ENCODE data around the gene SMARCA2.

The SMARCA2 gene

DNA sequence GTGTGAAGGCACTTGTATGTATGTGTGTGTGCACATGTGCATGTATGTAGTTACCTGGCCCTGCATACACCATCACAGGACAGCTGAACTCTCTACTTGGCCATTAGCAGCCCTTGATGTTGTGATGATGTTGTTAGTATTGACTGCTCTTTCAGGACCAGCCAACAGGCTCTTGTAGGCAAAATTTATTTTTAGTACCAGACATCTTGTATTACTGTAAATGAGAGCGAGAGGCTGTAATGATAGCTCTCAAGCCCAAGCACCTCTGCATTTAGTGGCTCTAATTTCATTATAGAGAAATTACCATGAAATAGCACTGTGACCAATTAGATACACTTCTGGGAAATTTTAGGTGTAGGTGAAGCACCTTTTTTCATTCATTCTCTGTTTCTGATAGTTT, 158.0 kb downstream of the SMARCA2 start:
- no peak overlapping the region for H3K4me3 ChIP-seq (ENCODE audit: low read depth, low read length)

DNA sequence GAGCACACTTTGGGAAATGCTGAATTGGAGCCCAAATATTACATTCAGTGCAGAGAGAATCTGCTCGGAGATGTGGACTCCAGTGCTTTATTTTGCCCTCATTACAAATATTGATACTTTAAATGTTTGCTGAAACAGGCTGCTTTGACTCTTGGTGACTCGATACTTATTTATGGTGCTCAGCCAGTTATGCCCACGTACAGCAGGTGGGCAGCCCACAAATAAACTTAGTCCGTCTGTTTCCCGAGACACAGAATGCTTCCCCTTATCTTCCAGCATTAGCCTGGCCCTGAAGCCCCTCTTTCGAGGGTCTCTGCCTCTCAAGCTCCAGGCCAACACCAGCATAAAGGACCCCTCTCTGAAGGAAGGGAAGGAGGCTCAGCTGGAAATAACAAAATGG, 158.7 kb downstream of the SMARCA2 start:
- TF ChIP-seq, protein P1, sequence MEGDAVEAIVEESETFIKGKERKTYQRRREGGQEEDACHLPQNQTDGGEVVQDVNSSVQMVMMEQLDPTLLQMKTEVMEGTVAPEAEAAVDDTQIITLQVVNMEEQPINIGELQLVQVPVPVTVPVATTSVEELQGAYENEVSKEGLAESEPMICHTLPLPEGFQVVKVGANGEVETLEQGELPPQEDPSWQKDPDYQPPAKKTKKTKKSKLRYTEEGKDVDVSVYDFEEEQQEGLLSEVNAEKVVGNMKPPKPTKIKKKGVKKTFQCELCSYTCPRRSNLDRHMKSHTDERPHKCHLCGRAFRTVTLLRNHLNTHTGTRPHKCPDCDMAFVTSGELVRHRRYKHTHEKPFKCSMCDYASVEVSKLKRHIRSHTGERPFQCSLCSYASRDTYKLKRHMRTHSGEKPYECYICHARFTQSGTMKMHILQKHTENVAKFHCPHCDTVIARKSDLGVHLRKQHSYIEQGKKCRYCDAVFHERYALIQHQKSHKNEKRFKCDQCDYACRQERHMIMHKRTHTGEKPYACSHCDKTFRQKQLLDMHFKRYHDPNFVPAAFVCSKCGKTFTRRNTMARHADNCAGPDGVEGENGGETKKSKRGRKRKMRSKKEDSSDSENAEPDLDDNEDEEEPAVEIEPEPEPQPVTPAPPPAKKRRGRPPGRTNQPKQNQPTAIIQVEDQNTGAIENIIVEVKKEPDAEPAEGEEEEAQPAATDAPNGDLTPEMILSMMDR (IDR thresholded peaks at IDR 0.05; ENCODE audit: low read depth, low read length) = no peak
- H3K4me3 ChIP-seq (ENCODE audit: low read depth, low read length) = no peak overlapping the region

More for the DNA sequence above, 158.0 kb downstream of the SMARCA2 start:
- TF ChIP-seq, protein P1 (IDR thresholded peaks at IDR 0.05; ENCODE audit: low read depth, low read length) = no peak

DNA sequence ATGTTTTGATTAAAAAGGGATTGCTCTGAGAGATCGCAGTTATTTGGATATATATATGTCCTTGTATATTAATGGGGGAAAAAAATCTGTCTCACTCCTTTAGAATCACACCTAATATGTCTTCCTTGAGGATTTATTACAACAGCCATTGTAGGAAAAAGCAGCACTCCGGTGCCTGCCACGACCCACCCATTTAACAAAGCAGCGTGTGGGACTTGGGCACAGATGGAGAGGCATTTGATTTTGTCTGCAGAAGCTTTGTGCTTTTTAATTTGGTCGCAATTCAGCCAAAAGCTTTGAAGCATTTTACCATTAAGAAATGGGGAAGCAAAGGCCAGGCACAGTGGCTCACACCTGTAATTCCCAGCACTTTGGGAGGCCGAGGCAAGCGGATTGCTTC, 159.2 kb downstream of the SMARCA2 start:
- TF ChIP-seq, protein P1 (IDR thresholded peaks at IDR 0.05; ENCODE audit: low read depth, low read length) = no peak
- H3K4me3 ChIP-seq (ENCODE audit: low read depth, low read length) = no peak overlapping the region

DNA sequence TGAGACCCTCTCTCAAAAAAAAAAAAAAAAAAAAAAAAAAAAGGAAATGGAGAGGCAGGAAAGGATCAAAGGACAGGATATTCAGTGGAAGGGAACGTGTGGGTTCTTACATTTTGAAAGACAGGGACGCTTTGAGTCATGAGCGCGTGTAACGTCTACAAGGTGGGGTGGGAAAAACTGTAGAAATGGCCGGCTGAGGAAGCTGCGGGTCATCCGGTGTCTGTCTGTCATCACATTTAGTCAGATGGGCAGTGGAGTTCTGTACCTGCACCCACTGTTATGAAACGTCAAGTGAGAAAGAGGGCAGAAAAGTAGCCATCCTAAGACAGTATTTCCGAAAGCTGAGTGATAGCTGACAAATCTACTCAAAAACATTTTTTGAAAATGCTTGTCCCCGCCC, 159.8 kb downstream of the SMARCA2 start:
- TF ChIP-seq, protein P1 (IDR thresholded peaks at IDR 0.05; ENCODE audit: low read depth, low read length) = no peak

DNA sequence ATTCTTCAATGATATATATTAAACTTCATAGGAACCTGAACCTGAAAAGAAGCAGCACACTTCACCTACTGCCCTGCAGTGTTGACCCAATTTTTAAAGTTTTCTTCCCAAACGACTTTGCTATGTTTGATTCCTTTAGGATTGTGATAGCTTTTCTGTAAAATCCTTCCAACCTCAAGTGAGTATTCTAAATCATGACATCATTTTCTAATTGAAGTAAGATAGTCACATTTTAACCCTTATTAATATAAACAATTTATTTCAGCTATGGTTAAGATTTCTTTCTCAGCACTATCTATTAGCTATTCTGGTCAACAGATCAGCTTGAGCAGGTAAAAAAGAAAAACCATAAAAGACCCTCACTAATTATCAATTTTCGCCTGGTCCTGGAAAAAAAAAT, 162.0 kb downstream of the SMARCA2 start:
- H3K4me3 ChIP-seq (ENCODE audit: low read depth, low read length) = no peak overlapping the region
- TF ChIP-seq, protein P1 (IDR thresholded peaks at IDR 0.05; ENCODE audit: low read depth, low read length) = no peak

More for the DNA sequence above, 159.8 kb downstream of the SMARCA2 start:
- H3K4me3 ChIP-seq (ENCODE audit: low read depth, low read length) = no peak overlapping the region

DNA sequence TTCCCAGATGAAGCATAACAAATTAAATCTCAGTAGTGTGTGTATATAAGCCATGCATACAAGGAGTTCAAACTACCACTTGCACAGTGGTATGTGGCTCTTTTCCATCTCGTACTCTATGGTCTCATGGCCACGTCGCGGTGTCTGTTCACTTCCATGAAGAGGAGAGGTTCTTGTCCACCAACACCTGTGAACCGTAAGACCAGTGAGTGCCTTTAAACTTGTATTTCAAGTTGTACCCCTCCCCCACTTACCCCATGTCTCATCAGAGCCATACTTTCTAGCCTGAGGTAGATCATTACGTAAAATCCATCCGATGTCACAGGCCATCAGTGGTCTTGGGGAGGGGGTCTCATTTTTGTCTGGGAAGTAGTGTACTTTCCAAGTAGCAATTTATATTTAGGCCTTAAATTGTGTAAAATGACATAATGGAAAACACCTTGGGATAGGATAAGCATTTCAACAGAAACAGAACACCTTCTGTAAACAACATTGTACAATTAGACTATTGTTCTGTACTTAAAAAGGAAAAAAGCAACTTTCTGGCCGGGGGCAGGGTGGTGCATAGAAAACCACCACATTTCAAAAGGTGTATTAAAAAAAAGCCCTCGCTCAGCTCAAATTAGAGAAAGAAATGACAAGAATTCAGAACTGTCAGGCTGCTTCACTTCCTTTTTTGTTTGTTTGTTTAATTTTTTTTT, 163.0 kb downstream of the SMARCA2 start:
- H3K4me3 ChIP-seq (ENCODE audit: low read depth, low read length) = no peak overlapping the region
- TF ChIP-seq, protein P1 (IDR thresholded peaks at IDR 0.05; ENCODE audit: low read depth, low read length) = no peak

DNA sequence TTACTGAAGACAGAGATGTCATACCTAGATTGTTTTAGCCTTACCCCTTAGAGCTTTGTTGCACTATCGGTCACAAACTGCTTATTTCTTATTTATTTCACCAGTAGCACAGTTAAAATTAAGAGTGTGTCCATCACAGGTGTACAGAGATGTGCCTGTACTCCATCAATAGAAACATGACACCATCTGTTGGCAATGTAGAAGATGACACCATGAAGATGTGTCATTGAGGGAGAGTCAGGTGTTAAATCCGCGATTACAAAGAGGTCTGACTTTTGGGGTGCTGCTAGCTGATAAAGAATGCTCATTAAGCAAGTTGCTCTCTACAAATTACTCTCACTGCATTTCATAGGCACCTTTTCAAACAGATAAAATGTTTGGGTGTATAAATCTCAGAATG, 164.4 kb downstream of the SMARCA2 start:
- no peak overlapping the region for H3K4me3 ChIP-seq (ENCODE audit: low read depth, low read length)
- TF ChIP-seq, protein P1 (IDR thresholded peaks at IDR 0.05; ENCODE audit: low read depth, low read length) = no peak

All from WI38 (cell line).